WTC11 (cell line): ENCODE results near the gene UPK3A.

Source experiments
- ATF3 ChIP-seq: sonication (generic); formaldehyde crosslinking; conservative IDR thresholded peaks from 2 replicates; pipeline ENCODE4 v1.8.1; 2022; ENCODE audit warnings: mild to moderate bottlenecking, missing genetic modification reagents
- JUN ChIP-seq: sonication (generic); formaldehyde crosslinking; IDR thresholded peaks from 2 replicates; pipeline ENCODE4 v1.8.0; 2023; ENCODE audit warnings: mild to moderate bottlenecking, missing genetic modification reagents
- TEAD4 ChIP-seq: sonication (generic); formaldehyde crosslinking; IDR thresholded peaks from 2 replicates; pipeline ENCODE4 v1.8.0; 2022; ENCODE audit warnings: mild to moderate bottlenecking, missing genetic modification reagents
- TF ChIP-seq, protein P1 (sequence below): fragments of 200-600 bp; IDR thresholded peaks from 2 replicates; pipeline ENCODE4 v1.8.0; 2022; ENCODE audit warnings: antibody characterized with exemption
- TF ChIP-seq, protein P2 (sequence below): sonication (generic); formaldehyde crosslinking; IDR thresholded peaks from 2 replicates; pipeline ENCODE4 v1.8.1; 2023; ENCODE audit warnings: mild to moderate bottlenecking, missing genetic modification reagents, moderate library complexity
- TF ChIP-seq, protein P3 (sequence below): sonication (generic); formaldehyde crosslinking; IDR thresholded peaks from 2 replicates; pipeline ENCODE4 v1.8.0; 2022; ENCODE audit warnings: mild to moderate bottlenecking, missing genetic modification reagents

- TF ChIP-seq, protein P1, sequence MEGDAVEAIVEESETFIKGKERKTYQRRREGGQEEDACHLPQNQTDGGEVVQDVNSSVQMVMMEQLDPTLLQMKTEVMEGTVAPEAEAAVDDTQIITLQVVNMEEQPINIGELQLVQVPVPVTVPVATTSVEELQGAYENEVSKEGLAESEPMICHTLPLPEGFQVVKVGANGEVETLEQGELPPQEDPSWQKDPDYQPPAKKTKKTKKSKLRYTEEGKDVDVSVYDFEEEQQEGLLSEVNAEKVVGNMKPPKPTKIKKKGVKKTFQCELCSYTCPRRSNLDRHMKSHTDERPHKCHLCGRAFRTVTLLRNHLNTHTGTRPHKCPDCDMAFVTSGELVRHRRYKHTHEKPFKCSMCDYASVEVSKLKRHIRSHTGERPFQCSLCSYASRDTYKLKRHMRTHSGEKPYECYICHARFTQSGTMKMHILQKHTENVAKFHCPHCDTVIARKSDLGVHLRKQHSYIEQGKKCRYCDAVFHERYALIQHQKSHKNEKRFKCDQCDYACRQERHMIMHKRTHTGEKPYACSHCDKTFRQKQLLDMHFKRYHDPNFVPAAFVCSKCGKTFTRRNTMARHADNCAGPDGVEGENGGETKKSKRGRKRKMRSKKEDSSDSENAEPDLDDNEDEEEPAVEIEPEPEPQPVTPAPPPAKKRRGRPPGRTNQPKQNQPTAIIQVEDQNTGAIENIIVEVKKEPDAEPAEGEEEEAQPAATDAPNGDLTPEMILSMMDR: no peak
- TF ChIP-seq ATF3 (CRISPR knock-in tag) (no peak), JUN (no peak), TEAD4 (CRISPR knock-in tag) (no peak)
- TF ChIP-seq, protein P2, sequence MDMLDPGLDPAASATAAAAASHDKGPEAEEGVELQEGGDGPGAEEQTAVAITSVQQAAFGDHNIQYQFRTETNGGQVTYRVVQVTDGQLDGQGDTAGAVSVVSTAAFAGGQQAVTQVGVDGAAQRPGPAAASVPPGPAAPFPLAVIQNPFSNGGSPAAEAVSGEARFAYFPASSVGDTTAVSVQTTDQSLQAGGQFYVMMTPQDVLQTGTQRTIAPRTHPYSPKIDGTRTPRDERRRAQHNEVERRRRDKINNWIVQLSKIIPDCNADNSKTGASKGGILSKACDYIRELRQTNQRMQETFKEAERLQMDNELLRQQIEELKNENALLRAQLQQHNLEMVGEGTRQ (CRISPR knock-in tag): no peak
- TF ChIP-seq, protein P3, sequence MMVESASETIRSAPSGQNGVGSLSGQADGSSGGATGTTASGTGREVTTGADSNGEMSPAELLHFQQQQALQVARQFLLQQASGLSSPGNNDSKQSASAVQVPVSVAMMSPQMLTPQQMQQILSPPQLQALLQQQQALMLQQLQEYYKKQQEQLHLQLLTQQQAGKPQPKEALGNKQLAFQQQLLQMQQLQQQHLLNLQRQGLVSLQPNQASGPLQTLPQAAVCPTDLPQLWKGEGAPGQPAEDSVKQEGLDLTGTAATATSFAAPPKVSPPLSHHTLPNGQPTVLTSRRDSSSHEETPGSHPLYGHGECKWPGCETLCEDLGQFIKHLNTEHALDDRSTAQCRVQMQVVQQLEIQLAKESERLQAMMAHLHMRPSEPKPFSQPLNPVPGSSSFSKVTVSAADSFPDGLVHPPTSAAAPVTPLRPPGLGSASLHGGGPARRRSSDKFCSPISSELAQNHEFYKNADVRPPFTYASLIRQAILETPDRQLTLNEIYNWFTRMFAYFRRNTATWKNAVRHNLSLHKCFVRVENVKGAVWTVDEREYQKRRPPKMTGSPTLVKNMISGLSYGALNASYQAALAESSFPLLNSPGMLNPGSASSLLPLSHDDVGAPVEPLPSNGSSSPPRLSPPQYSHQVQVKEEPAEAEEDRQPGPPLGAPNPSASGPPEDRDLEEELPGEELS (CRISPR knock-in tag): no peak
Observed at GRCh38 chr22:45303181-45303580, 18.4 kb downstream of the UPK3A start.
